ENCODE data around the gene IL4.
"Not testable (repeated sequence)": the region's sequence is repeated elsewhere in the genome, so short reads cannot be mapped to it uniquely, and the experiment has no call there.

IL4 gene

DNA sequence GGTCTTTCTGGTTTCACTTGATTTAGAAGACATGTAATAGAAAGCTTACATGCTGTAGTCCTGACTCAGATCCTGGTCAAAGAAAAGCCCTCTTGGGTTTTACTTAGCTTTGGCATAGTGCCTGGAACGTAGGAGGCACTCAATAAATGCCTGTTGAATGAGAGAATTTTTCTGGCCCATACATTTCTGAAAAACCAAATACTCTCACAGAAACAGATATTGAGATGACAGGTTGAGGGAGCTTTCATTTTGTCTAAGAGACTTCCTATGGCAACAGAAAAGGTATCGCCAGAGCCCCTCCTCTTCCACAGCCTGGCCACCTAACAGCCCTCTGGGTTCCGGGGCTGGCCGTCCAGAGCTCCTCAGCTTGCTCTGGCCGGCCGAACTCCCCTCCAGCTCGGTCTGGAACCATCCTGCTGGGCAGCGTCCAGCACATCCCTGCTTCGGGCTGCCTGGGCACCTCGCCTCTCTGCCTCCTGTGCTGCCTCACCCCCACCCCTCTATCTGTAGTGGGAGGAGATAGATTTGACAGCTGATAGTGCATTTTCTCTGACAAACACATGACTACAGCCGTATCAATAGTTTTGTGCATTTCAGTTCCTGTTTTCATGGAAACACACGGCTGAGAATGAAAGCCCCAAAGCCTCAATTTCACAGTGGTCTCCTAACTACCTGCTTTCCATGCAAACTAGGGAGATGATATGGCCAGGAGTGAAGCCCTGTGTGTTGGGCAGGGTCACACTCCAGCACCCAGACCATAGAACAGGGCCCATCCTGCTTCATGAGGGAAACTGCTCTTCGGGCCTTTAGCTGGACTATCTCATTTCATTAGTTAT lies 1.1 kb downstream of the IL4 start:
- ATAC-seq (peak; percentile 58), DNase-seq (no peak)

DNA sequence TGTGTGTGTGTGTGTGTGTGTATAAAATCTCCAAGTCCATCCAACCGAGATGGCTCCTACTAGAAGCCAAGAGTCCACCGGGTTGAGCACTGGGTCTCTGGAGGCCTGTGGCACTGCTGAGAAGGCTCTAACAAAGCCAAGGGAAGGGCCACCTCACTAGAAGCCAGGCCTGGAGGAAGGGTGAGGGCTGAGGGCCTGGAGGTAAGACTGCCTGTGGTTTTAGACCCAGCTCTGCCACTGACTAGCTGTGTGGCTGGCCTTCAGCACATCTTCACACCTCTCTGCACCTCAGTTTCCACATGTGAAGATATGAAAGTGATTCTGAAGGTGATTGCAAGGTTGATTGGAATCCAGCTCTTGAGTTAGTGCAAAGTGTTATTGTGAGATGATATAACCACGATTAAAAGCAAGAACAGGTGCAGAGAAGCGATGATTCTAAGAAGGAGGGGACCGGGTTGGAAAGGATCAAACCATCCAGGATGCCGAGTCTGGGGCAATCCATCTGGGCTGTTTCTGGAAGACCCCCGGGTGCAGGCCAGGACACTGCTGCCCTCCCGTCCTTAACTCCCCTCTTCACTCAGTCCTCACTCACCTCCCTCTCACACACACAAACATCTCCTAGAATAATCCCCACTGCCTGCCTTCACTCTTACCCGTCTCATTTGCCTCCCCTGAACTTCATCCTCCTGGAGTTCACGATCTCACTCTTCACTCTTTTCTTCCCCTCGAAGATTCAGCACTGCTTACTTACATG lies 2.3 kb downstream of the IL4 start:
- DNase-seq (no peak), ATAC-seq (no peak)

DNA sequence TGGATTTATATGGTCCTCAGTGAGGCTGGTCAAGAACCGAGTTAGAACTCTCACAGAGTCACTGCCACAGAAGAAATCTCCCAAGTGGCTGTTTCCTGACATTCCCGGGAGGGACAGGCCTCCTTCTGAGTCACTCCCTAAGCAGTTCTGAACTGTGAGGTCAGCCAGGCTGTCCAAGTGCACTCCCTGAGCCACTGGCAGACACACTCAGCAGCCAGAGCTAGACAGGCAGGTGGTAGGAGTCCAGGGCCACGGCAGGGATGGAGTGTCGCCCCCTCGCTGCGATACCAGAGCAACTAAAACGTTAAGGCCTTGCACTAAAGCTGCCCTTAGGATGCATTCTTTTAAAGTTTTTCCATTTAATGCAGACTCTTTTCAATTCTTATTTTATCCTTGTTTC lies 3.4 kb downstream of the IL4 start:
- DNase-seq = no peak
- no peak for ATAC-seq

DNA sequence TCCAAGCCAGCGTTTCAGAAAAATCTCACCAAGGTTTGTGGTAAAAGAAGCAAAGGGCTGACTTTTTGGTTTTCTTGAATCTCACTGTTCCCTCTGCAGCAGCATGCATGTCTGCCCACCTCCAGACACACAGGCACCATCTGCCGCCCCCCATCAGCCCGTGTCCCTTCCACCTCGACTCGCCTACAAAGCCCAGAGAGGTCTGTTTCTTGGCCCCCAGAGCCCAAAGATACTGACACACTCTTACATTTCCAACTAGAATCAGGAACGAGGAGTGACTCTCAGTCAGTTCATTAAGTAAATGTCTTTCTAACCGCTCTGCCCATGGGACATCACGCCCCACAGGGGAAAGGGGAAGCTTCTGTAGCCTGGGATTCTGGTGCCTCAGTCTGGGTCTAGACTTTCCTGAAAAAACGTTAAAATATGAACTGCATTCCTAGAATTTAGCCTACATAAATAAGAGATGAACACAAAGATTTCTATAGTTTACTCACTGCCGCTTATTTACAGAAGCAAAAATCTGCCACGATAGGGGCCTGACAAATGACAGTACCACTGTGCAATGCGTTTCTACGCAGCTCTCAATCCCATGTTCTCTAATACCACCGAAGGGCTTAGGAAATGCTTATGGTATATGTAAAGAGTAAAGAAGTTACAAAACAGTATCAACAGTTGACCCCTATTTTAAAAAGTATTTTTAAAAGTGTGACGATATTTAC lies 4.1 kb downstream of the IL4 start:
- no peak for ATAC-seq

DNA sequence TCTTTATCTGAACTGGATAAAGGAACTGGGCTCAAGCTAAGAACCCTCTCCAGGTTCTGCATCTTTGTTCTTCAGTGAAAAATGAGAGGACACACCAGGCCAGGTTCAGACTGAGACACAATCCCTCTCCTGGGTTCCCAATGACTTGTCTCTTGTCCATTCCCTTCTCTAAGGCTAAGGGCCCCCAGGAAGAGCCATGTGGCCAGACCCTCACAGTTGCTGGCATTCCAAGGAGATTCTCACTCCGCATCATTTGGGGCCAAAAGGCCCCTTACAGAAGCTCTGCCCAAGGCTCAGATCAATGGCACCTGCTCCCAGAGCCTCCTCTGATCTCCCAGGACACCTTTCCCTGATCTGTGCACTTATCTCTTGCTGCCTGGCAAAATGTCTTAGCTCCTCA lies 4.9 kb downstream of the IL4 start:
- DNase-seq (no peak), ATAC-seq (no peak)

More for the DNA sequence above, 4.1 kb downstream of the IL4 start:
- no peak for DNase-seq

DNA sequence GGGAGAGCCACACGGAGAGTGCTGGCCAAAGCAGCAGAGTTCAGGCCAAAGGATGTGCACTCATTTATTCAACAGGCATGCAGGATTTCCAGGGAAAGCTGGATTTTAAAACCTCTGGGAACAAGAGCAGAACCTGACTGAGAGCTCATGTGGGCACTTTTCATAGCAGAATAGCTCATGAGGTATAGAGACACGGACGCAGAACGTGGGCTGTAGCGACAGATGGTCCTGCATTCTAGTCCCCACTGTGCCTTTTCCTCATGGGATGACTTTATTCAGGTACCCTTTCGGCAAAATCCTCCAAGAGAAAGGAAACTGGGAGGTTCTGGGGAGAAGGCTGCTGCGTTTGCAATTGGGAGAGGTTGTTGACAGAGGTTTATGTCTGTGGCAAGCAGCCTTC lies 5.4 kb downstream of the IL4 start:
- no peak for DNase-seq
- ATAC-seq = no peak

DNA sequence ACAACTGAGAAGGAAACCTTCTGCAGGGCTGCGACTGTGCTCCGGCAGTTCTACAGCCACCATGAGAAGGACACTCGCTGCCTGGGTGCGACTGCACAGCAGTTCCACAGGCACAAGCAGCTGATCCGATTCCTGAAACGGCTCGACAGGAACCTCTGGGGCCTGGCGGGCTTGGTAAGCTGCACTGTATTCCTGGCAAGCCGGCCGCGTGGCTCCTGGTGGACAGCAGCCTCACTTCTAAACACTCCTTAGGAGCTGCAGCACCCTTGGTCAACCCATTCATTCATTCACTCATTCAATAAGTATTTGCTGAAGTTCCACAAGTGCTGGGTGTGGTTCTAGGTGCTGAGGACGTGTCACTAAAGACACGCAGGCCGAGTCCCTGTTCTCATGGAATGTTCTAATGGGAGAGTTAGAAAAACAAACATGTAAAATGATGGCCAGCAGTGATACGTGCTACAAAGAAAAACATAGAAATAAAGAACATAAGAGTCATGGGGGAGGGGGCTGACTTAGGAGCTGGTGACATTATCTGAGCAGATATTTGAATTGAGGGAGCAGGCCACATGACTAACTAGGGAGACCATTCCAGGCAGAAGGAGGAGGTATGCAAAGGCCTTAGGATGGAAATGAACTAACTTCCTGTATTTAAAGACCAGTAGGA lies 6.1 kb downstream of the IL4 start:
- DNase-seq (no peak), ATAC-seq (no peak)

DNA sequence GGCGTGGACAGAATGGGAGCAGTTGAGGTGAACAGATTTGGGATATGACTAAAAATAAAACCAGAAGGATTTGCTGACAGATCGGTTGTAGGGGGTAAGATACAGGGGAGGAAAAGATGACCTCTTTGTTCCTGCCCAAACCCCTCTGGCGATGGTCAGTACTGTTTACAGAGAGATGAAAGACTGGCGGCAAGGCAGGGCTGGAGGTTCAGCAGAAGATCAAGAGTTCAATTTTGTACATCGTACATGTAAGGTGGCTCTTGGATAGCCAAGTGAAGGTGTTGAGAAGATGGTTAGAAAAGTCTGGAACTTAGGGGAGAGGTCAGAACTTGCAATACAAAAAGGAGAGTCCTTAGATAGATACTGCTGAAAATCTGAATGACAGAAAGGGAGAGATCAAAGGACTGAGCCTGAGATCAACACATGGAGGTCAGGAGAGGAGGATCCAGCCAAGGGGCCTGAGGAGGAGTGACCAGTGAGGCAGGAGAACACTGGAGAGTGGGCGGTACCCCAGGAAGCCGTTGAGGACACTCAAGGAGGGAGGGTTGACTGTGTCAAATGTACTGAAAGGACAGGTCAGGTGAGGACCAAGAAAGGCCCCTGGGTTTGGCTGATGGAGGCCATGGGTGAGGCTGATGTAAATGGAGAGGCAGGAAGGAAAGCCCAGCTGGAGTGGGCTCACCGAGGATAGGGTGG lies 7.1 kb downstream of the IL4 start:
- DNase-seq (no peak), ATAC-seq (no peak)

DNA sequence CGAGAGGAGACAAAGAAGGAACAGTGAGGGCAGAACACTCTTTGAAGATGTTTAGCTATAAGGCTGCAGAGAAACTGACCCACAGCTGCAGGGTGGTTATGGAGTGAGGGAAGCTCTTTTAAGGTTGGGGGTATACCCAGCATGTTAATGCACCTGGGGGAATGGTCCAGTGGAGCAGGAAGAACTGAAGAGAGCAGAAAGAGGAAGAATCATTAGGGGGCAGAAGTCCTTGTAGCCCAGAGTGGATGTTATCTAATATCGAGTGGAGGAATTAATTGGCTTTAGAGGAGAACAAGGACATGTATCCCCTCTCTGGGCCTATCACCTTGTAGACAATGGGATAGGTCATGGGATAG lies 7.7 kb downstream of the IL4 start:
- DNase-seq = no peak

DNA sequence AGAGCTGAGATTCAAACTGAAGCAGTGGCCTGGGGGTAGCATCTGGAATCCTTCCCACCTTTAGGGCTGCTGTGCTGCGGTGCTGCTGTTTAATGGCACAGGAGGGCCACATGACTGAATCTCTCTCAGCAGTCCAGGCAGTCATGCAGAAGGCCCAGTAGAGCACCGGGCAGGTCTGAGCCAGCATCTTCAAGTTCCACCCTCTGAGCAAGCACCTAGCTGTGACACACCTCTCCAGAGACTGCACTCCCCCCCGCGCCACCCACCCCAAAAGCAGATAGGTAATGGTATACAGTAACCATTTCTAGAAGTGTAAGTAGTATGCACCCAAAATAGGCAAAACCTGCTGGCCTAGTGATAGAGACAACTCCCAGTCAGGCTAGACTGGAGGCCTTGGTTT lies 8.2 kb downstream of the IL4 start:
- DNase-seq = no peak
- ATAC-seq = no peak

More for the DNA sequence above, 7.7 kb downstream of the IL4 start:
- no peak for ATAC-seq

DNA sequence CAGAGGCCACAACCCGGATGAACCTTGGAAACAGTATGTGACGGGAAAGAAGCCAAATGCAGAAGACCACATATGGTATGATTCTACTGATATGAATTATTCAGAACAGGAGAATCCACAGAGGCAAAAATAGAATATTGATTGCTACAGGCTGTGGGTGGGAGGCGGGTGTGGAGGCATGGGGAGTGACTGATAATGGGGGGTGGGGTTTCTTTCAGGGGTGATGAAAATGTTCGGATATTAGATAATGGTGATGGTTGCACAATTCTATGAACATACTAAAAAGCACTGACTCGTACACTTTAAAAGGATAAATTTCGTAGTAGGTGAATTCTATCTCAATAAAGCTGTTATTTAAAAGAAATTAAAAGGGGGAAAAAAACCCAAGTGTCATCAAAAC lies 10.7 kb downstream of the IL4 start:
- DNase-seq (no peak), ATAC-seq (no peak)

DNA sequence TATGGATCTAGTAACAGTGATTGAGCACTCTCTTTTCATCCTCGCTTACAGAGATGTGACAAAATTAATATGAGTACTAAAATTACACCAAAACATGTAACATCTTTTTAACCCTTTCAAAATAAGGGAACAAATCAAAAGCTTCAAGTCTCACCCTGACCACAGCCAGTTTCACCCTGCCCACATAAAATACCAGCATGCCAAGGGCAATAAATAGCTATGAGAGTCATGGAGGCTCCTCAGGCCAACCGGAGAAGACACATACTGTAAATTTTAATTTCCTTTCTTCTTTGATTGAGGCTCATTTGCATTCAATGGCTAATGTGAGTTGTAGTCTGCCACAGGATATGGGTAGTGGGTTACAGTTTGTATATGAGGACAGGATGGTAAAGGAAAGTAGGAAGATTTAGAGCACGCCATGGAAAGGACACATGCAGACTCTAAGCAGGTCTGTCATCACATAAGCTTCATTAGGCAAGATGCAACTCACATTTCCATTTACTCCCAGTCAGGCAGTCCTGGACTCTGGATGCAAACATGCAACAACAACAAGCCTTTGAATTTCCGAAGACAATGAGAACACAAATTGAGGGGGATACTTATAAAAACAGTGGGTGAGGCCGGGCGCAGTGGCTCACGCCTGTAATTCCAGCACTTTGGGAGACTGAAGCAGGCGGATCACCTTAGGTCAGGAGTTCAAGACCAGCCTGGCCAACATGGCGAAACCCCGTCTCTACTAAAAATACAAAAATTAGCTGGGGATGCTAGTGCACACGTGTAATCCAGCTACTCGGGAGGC lies 11.3 kb downstream of the IL4 start:
- ATAC-seq (peak; percentile 52), DNase-seq (peak; percentile 30)

DNA sequence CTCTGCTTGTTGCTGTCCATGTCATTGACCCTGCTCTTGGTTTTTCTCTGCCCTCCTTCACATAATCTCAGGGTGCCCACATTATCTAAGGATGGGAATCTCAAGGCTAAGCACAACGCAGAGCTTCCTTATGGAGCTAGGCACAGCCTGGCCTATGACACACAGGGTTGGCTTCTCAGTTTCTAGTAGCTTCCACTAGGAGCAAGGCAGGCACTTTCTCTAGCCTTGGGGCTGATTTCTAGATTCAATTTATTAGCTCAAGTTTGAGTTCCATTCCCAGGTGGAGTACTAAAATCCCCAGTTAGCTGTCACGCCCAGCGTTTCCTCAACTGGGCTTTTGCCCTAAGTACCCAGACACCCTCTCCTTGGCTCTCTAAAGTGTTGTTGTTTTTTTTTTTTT lies 12.4 kb downstream of the IL4 start:
- ATAC-seq (no peak), DNase-seq (no peak)

DNA sequence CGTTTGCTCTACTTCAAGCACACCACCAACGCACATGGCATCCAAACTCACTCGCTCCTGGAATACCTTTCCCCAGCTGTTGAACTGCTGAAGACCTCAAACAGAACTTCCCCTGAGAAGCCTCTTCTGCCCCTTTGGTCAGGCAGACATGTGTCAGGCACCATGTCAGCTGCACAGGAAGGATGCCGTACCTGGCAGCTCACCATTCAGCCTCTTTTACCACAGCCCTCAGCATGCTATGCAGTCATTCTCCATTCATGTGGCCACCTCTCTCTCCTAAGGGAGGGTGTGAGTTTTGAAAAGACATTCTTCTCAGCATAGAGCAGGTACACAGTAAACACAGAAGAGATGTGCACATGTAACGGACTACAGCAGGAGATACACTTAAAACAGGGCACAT lies 14.2 kb downstream of the IL4 start:
- DNase-seq (peak; percentile 36), ATAC-seq (peak; percentile 70)

DNA sequence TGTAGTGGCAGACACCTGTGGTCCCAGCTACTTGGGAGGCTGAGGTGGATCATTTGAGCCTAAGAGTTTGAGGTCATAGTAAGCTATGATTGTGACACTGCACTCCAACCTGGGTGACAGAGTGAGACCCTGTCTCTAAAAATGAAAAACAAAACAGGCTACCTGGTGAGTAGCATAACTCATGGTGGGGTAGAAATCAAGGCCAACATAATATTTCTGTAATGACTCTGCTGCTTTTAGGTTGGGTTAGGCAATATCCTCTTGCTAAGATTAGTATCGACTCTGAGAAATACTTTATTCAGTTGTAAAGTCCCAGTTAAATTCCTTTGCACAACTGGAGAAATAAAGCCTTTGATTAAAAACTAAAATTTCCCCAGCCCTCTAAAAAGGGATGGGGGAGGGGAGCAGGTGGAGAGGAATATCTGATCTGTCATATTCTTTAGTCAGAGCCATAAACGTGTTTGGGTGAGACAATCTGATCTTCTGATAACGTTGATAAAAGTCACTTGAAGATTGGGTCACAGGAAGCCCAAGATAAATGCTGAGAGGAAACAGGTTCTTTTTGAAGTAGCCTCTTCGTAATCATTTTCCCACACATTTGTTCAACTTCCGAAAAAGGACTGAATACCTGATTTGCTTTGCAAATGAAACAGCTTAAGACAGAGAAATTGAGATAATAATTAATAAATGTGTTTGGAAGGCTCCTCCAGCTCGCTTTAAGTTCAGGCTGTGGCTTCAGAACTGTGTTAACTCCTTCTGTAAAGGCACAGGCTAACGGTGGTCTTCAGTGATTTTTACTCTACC lies 14.9 kb downstream of the IL4 start:
- peak; percentile 60 for ATAC-seq

DNA sequence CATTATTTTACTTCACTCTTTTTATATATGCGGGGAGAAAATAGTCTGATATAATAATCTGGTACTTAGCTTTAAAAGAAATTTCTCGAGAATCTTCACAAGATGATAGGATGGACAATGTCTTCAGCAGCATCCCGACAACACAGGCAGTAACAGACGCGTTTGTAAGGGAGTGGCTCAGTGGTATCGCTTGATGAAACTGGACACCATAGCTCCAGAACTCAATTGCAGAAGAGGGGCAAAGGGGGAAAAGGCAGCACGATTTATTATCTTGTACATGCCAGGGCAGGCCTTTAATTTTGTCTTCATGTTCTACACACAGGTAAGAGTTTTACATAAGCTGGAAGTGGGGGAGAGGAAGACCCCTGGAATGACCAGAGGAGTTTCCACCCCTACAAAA lies 15.7 kb downstream of the IL4 start:
- DNase-seq (no peak), ATAC-seq (no peak)

More for the DNA sequence above, 14.9 kb downstream of the IL4 start:
- DNase-seq = peak; percentile 35

DNA sequence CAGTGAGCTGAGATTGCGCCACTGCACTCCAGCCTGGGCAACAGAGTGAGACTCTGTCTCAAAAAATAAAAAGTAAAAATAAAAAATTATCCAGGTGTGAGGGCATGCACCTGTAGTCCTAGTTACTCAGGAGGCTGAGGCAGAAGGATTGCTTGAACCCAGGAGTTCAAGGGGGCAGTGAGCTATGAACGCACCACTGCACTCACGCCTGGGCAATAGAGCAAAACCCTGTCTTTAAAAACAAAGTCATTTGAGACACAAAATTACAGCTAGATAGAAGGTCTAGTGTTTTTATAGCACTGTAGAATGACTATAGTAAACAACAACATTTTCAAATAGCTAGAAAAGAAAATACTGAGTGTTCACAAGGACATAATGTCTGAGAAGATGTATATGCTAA lies 16.4 kb downstream of the IL4 start:
- DNase-seq = no peak
- no peak for ATAC-seq

DNA sequence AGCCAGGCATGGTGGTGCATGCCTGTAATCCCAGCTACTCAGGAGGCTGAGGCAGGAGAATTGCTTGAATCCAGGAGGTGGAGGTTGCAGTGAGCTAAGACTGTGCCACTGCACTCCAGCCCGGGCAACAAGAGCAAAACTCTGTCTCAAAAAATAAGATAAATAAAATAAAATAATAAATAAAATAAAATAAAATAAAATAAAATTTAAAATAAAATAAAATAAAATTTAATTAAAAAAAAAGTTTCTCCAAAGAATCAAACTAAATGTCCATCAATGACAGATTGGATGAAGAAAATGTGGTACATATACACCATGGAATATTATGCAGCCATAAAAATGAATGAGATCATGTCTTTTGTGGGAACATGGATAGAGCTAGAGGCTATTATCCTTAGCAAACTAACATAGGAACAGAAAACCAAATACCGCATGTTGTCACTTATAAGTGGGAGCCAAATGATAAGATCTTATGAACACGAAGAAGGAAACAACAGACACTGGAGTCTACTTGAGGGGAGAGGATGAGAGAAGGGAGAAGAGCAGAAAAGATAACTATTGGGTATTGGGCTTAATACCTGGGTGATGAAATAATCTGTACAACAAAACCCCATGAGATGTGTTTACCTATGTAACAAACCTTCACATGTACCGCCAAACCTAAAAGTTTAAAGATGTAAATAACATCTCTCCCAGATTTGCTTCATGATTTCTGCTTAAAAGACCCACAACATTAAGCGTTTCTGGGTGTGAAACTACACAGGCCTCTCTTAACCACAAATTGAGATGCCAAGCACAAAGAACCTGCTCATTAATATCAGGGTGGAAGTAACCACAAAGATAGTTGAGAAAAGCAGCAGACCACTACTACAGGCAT lies 18.2 kb downstream of the IL4 start:
- ATAC-seq, DNase-seq: not testable (repeated sequence)

DNA sequence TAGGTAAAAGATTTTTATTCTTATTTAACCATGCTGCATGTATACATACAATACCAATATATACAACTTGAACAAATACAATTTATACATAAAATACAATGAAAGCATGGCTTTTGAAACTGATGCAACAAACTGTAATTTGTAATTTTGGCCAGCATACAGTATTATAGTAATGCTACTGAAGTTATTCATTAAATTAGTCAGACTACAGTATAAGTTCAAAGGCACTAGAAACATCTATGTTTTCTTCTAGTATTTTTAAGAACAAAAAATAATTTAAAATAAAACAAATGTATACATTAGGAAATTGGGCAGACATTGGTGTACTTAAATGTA lies 18.8 kb downstream of the IL4 start:
- DNase-seq (no peak), ATAC-seq (no peak)

All from stimulated activated naive CD8-positive, alpha-beta T cell treated with anti-CD3 and anti-CD28 coated beads, Interleukin-15, Interleukin-2, amounts not matched to agents 100 U/mL and 50 U/mL, for 24 hours (primary cell).